NCI-H748 (cell line): ENCODE measurements around the gene PLAU.
"Not testable (repeated sequence)": the region's sequence is repeated elsewhere in the genome, so short reads cannot be mapped to it uniquely, and the experiment has no call there.

Experiments used
- DNase-seq: peaks from one replicate; lab custom pipeline; 2025; ENCODE audit not compliant: unreplicated experiment; lab: John Stamatoyannopoulos, UW

The PLAU gene

DNA sequence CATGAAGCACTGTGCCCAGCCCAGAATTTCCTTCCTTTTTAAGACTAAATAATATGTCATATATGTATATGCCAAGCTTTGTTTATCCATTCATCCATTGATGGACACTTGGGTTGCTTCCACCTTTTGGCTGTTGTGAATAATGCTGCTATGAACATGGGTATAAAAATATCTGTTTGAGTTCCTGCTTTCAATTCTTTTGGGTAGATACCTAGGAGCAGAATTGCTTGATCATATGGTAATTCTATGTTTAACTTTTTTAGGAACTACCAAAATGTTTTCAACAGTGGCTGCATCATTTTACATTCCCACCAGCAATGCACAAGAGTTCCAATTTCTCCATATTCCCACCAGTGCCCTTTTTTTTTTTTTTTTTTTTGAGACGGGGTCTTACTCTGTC is 13.2 kb upstream of the PLAU start:
- no peak for DNase-seq

DNA sequence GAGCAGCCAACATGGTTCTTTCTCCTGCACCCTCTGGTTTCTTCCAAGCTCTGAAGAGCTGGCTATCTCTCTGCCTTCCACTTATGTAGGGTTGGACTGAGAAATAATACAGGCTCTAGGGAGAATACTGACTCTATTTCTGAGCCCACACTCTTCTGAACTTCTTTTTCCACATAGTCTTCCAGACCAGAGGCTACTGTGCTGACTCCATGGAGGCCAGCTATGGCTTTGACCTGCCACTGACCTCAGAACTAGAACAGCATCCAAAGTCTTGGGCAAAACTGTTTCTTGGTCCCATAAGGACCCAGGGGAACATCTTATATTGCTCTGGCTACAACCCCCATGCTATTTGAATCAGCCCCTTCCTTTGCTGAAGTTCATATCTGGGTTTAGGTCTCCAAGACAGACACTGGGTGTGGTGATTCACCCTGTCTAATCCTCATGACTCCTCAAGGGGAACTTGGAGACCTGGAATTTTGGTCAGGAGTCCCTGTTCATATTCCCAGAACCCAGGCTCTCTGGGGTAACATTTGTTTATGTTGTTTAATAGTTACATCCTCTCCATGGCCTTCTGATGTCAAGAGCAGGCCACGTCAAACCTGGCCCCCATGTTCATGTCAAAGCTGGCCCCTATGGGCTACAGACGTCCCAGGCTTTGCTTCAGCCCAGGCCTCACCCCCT is 12.1 kb upstream of the PLAU start:
- no peak for DNase-seq

DNA sequence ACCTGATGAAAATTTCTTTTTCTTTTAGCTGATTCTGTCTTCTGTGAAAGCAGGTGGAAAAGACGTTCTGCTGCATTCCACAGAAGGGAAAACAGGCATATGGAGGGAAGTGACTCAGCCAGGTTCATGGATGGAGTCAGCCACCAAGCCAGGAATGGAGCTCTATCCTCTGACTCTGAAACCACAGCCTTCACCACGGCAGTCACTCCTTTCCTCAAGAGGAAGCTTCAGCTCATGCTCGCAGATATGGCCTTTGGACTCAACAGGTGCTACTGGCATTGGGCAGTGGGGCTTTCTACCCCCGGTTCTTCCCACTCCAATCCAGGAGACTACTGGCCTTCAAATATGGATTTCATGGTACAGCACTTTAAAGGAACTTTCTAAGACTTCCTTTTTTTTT is 11.5 kb upstream of the PLAU start:
- no peak for DNase-seq

DNA sequence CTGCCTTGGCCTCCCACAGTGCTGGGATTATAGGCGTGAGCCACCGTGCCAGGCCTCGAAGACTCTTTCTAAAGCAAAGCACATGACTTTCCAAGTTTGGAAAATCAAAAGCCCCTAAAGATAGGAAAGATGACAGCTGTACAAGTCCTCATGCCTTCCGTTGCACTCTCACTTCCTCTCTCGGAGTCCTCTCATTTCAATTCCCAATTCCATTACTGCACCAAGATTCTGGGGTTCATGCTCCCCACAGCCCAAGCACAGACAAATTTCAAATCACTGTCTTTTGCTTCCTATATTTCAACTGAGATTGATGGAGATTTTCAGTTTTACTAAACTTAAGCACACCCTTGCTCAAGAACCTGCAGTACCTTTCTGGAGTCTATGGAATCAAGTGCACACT is 10.9 kb upstream of the PLAU start:
- DNase-seq = no peak

DNA sequence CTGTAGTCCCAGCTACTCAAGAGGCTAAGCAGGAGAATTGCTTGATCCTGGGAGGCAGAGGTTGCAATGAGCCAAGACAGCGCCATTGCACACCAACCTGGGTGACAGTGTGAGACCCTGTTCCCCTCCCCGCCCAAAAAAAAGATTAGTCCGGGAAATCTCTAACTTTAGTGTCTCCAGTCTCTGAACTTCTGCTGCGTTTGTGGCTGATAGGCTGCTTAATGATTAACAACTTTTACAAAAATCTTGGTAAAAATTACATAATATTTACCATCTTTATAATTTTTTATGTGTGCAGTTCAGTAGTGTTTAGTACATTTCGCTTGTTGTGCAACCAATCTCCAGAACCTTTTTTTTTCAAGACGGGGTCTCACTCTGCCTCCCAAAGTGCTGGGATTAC is 9.7 kb upstream of the PLAU start:
- no peak for DNase-seq

DNA sequence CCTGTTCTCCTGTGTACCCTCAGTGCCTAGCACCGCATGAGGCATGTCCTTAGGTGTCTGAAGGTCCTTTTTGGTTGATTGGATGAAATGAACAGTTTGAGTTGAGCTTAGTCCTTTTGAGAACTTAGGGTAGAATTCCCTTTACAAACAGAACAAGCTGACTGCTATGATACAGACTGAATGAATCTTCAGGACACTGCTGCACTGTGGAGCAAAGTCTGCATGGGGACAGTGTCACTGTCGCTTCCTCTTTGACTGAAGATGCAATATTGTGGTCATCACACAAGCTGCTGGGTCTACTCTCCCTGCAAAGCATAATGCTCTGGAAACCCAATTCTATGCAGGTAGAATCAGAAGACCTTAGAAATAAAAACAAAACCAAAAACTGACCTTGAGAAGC is 8.6 kb upstream of the PLAU start:
- DNase-seq = no peak

DNA sequence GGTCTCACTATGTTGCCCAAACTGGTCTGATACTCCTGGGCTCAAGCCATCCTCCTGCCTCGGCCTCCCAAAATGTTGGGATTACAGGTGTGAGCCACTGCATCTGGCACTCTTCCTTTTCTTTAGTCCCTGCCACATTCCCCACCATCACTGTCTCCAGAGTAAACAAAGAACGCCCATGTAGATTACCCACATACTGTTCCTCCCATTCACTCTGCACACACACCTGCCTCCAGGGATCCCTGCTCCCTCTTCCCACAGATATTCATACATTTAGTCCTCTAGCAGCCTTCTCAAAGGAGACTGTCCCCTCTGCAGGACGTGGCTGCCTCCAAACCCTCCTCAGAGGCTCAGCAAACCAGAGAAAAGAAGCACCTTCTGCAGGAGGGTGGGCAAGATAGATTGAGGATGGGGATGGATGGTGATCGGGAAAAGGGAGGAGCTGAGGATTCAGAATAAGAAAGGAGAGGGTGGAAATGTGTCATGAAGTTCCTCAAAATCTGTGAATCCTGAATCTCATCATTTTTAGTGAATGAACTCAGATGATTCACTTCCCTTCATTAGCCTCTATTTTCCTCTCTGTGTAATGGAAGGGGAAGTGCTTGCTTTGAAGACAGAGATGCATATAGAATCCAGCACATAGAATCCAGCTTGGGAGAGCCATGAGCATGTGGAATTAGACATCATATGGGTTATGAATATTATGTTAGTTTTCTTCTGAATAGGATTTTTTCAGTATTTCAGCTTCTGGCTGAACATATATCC is 5.5 kb upstream of the PLAU start:
- DNase-seq = peak; percentile 46

DNA sequence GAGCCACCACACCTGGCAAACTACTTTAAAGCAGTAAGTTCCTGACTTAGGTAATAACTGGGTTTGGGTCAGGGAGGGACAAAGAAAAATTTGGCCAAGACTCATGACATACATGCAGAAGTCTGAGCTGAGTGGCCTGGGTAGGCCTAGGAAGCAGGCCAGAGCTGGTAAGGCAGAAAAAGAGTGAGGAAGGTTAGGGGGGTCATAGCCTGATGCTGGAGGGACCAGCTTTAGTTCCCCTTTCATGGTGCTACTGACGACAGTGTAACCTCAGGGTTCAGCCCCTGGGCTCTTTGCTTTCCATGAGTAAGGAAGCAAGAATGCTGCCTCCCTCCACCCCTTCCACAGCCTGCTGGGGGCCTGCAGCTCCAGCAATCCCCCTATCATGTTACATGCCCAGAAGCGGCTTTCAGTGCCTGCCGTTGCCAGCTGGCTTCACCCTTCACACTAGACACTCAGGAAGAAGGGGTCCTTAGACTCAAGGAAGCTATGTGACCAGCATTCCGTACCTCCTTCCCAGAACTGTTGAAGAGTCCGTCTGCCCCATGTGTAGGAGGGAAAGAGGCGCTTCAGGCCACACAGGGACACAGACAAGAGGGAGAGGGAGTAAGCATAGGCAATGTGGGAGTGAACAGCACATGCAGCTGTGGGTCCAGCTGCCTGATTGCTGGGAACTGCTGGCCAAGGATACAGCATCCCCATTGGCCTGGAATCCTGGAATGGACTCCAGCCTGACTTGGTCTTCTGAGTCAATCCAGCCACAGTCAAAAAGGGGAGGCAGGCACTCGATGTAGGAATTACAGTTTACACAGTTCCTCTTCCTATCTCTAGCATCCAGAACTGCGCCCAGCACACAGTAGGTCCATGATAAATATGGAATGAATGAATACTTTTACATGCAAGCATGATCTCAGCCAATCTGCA is 4.1 kb upstream of the PLAU start:
- no peak for DNase-seq

DNA sequence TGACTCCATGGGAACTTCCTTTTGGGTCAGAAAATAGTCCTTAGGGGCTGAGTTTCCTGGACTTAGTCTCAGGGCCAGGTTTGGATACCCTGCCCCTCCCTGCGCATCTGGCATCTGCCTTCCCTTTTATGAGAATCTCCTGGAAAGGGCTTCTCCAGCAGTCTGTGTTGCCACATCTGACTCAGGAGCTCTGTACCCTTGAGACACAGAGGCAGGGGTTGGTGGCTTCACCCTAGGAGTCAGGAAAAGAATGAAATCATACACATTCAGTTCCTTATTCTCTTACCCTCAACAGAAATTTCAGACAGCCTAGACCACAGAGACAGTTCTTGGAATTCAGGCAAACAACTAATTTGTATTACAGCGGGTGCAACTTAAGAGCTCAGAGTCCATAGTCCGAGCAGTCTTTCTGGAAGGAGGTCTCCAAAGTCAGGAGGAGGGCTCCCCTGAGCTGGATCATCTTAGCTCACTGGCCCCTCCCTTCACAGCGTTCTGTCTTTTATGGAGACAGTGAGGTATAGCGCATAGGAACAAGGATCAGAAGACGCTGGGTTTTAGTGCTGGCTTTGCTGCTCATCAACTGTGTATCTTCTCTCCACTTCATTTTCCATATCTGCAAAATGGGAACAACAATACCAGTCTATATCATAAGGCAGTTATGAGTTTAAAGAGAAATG is 3.0 kb upstream of the PLAU start:
- no peak for DNase-seq

DNA sequence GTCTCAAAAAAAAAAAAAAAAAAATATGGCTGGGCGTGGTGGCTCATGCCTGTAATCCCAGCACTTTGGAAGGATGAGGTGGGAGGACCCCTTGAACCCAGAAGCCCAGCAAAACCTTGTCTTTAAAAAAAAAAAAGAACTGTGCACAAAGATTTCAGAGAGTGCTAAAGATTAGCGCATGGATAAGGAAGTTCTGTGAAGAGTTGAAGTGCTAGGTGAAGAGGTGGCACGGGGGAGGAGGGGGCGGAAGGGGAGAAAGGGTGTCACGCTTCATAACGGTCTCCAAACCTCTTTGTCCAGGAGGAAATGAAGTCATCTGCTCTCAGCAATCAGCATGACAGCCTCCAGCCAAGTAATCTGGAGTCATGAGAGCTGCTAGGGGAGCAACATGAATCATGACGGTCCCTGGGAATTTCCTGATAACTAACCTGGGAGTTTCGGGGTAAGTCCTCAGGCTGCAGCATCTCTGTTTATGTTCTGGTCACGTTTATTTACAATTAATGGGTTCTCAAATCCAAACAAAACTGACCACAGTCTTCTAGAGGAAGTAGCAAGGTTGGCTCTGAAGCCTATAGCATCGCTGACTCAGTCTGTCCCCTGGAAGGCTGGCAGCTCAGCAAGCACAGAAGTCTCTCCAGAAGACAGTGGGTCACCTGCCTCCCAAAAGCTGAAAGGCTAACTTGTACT is 1.9 kb upstream of the PLAU start:
- no peak for DNase-seq

DNA sequence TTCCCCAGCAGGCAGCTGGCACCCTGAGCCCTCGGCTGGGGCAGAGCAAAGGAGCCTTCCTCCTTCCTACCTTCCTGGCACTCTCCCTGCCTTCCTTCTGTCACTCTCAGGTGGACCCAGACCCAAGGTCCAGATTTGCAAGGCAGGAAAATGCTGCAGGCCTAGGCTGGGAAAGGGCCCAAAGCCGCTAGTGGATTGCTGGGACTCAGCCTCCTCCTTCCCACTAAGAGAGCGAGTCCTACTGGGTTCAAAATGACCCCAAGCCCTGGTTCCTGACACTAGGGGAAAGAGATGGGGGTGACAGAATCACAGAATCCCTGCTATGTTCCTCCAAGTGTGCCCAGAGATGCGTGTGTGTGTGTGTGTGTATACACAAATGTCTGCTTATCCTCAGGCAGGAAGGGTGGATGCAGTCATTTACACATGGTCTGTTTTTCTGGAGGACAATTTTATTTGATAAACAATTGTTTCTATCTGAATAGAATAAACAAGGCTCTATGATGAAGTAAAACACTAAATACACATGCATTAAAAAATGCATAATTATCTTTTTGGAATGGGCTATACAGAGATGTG is 1.3 kb upstream of the PLAU start:
- no peak for DNase-seq

DNA sequence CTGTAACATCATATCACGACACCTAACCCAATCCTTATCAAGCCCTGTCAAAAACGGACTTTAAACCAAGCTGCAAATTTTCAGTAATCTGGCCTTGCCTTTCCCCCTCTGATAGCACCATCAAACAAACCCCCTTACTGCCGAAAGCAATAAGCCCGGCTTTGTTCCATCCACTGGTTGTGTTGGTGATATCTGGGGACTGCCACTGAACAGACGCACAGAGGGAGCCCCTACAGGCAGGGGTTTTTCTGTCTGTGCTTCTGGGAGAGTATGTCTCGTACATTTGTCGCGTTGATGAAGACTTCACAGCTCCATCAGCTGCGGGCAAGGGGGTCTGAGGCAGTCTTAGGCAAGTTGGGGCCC is 550 bp upstream of the PLAU start:
- DNase-seq = peak; percentile 49

DNA sequence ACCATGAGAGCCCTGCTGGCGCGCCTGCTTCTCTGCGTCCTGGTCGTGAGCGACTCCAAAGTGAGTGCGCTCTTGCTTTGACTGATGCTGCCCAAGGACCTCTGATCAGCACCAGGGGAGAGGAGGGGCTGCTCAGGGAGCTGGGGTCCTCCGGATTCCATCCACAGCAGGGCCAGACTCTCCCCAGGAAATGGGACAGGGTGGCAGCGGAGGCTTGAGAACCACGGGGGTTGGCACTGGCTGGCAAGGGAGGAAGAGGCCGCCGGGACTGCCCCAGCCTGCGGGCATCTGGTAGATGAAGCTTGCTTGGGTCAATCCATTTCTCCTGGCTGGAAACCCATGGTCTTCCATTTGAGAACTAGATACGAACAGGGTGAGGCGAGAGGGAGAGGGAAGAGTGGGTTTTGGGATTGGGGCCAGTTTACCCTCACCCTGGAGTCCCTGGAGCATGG is 647 bp downstream of the PLAU start:
- DNase-seq = no peak

DNA sequence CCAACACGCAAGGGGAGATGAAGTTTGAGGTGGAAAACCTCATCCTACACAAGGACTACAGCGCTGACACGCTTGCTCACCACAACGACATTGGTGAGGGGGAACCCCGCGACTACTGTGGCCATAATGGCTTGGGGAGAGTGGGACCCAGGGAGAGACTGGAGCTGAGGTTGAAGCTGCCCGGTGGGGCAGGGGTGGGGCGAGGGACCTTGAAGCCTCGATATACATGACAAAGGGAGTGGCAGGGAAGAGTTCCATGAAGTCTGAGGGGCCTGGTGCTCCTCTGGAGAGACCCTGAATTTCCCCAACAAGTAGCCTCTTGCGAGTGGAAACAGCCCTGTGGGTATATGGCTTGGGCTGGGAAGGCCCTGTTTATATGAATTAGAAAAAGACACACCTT is 3.1 kb downstream of the PLAU start:
- DNase-seq = no peak

DNA sequence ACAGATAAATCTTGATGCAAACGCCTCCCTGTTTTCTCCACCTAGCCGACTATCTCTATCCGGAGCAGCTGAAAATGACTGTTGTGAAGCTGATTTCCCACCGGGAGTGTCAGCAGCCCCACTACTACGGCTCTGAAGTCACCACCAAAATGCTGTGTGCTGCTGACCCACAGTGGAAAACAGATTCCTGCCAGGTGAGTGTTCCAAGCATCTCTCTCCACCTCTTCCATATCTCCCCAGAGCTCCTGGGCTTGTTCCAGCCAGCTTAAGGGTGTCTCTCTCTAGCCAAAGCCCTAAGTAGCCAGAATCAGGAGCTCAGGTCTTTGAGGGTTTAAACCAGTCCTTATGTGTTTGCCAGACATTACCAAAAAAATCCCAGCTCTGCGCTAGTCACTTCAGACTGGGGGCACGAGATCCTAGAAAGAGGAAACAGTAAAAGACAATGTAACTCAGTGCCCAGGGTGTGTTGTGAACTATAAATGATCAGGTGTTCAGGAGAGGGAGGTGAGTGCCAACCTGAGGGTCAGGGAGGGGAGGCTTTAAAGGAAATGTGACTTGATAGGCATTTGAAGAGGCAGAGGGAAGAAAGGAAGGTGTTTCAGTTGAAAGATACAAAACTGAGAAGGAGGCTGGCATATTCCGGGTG is 4.4 kb downstream of the PLAU start:
- DNase-seq = no peak

DNA sequence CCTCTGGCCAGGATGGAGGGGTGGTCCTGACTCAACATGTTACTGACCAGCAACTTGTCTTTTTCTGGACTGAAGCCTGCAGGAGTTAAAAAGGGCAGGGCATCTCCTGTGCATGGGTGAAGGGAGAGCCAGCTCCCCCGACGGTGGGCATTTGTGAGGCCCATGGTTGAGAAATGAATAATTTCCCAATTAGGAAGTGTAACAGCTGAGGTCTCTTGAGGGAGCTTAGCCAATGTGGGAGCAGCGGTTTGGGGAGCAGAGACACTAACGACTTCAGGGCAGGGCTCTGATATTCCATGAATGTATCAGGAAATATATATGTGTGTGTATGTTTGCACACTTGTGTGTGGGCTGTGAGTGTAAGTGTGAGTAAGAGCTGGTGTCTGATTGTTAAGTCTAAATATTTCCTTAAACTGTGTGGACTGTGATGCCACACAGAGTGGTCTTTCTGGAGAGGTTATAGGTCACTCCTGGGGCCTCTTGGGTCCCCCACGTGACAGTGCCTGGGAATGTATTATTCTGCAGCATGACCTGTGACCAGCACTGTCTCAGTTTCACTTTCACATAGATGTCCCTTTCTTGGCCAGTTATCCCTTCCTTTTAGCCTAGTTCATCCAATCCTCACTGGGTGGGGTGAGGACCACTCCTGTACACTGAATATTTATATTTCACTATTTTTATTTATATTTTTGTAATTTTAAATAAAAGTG is 6.0 kb downstream of the PLAU start:
- DNase-seq = no peak

DNA sequence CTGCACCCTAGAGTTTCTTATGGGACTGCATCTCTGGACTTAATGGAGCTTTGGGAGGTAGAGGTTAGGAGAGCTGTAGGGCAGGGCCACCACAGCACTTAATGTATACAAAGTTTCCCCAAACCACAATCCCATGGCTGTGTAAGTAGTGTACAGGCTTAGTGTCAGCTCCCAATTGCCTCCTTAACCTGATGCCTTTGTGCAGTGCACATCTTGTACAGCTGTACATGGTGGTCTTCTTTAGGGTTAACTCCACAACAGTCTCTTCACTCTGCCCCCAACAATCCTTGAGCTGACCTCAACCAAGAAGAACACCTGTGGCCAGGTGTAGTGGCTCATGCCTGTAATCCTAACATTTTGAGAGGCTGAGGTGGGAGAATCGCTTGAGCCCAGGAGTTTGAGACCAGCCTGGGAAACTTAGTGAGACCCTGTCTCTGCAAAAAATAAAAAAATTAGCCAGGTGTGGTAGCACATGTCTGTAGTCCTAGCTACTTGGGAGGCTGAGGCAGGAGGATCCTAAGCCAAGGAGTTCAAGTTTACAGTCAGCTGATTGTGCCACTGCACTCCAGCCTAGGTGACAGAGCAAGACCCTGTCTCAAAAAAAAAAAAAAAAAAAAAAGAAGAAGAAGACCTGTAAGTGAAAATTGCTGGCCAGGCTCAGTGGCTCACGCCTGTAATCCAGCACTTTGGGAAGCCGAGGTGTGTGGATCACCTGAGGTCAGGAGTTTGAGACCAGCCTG is 6.8 kb downstream of the PLAU start:
- no peak for DNase-seq

DNA sequence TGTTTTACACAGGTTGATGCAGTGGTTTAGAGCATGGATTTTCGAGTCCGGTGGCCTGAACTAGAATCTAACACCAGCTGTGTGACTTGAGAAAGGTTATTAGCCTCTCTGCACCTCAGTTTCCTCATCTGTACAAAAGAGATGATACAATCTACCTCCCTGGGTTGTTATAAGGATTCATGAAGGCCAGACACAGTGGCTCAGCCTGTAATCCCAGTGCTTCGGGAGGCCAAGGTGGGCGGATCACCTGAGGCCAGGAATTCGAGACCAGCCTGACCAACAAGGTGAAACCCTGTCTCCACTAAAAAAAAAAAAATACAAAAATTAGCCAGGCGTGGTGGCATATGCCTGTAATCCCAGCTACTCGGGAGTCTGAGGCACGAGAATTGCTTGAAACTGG is 8.5 kb downstream of the PLAU start:
- DNase-seq = not testable (repeated sequence)
